Astrocyte of the spinal cord (primary cell): ENCODE results near the gene CASK.
A peak's percentile ranks its signal among the peaks of the same experiment; 100 is the strongest.

Experiments used
- DNase-seq: peaks from one replicate; pipeline ENCODE4 v3.0.0; 2011; ENCODE audit warnings: low read depth, low spot score
- H3K4me3 ChIP-seq: 2 replicates; pipeline ENCODE4 v1.5.1; 2011; ENCODE audit warnings: low read depth, mild to moderate bottlenecking, low read length, moderate library complexity
- CTCF ChIP-seq: IDR thresholded peaks from 2 replicates; pipeline ENCODE4 v1.5.1; 2012; ENCODE audit warnings: low read depth, mild to moderate bottlenecking, low read length, inconsistent platforms
- in situ Hi-C: cut with HindIII; loops from 2 replicates; pipeline ENCODE4 v1.10.0; 2017; ENCODE audit warnings: low sequenced_read_pairs

The CASK gene

GRCh38 chrX:41796577-41796976 is 126.8 kb downstream of the CASK start:
- TF ChIP-seq CTCF: no peak
- DNase-seq: no peak
- in situ Hi-C loops: no loop called here
- H3K4me3 ChIP-seq: no peak overlapping the region

GRCh38 chrX:41796046-41796445 is 127.3 kb downstream of the CASK start:
- H3K4me3 ChIP-seq: no peak overlapping the region
- DNase-seq: no peak
- in situ Hi-C loops: no loop called here
- TF ChIP-seq CTCF: no peak

- no peak for DNase-seq
- no peak overlapping the region for H3K4me3 ChIP-seq
- in situ Hi-C loops: no loop called here
- no peak for TF ChIP-seq CTCF
These were observed 134.0 kb downstream of the CASK start for GRCh38 chrX:41789374-41789773.

- TF ChIP-seq CTCF: no peak
- in situ Hi-C loops: no loop called here
- DNase-seq: peak; percentile 22
- H3K4me3 ChIP-seq: no peak overlapping the region
These were observed 137.7 kb downstream of the CASK start for GRCh38 chrX:41785685-41786084.

GRCh38 chrX:41781500-41781899 is 141.9 kb downstream of the CASK start:
- in situ Hi-C loops: no loop called here
- DNase-seq: peak; percentile 46
- peak; percentile 77 for TF ChIP-seq CTCF
- no peak overlapping the region for H3K4me3 ChIP-seq

GRCh38 chrX:41779941-41780340 is 143.4 kb downstream of the CASK start:
- no peak overlapping the region for H3K4me3 ChIP-seq
- no peak for TF ChIP-seq CTCF
- DNase-seq: no peak
- in situ Hi-C loops: no loop called here

GRCh38 chrX:41779030-41779564 is 144.3 kb downstream of the CASK start:
- no peak for TF ChIP-seq CTCF

More at GRCh38 chrX:41779030-41779564, 144.3 kb downstream of the CASK start:
- no peak overlapping the region for H3K4me3 ChIP-seq
- DNase-seq: peak; percentile 64
- in situ Hi-C loops: no loop called here
